Measurements from ENCODE around the gene SAMMSON. TPM values are rescaled to one million over a fixed set of nuclear protein-coding genes. Genes with fewer than 3 reads are reported as not detected.

SAMMSON gene
- total and polyA plus RNA-seq, 9 of the 15 experiments (the other 6 are each of a cell fraction or from before 2014, with no cell fraction given) = 0.65 to 4.4 (median 1.9) TPM

GRCh38 chr3:70067860-70068521, 68.5 kb downstream of the SAMMSON start (continued):
- TF ChIP-seq ZNF224 (CRISPR knock-in tag; IDR thresholded peaks at IDR 0.05) (no peak), CCNT2 (IDR thresholded peaks at IDR 0.05; ENCODE audit: borderline replicate concordance, extremely low read depth, insufficient read length, low read depth, low read length) (no peak), PRMT5 (CRISPR knock-in tag; IDR thresholded peaks at IDR 0.05) (no peak), ZNF655 (CRISPR knock-in tag; IDR thresholded peaks at IDR 0.05) (no peak), JUND (IDR thresholded peaks at IDR 0.05; ENCODE audit: borderline replicate concordance, low read depth, low read length) (peak; percentile 11; the same call in 1 of the 2 replicates), JUND (tag; IDR thresholded peaks at IDR 0.05; ENCODE audit: borderline replicate concordance, low read depth, low read length) (no peak), HMBOX1 (IDR thresholded peaks at IDR 0.05) (no peak), MEF2A (IDR thresholded peaks at IDR 0.05; ENCODE audit: control insufficient read depth, low read depth, low read length) (peak; percentile 55; the same call in 1 of the 2 replicates), ZNF282 (CRISPR knock-in tag; IDR thresholded peaks at IDR 0.05) (no peak), ZNF785 (CRISPR knock-in tag; IDR thresholded peaks at IDR 0.05) (no peak), GABPA (tag; conservative IDR thresholded peaks at IDR 0.05; ENCODE audit: low read depth) (no peak), ATF3 (IDR thresholded peaks at IDR 0.05) (peak; percentile 44; the same call in 1 of the 2 replicates), ATF3 (CRISPR knock-in tag; conservative IDR thresholded peaks at IDR 0.05) (no peak), ZNF239 (CRISPR knock-in tag; IDR thresholded peaks at IDR 0.05) (no peak), AFF1 (IDR thresholded peaks at IDR 0.05; ENCODE audit: low read depth in 1 of 2, partially characterized antibody in 2 of 2) (no peak), RFX7 (CRISPR knock-in tag; IDR thresholded peaks at IDR 0.05) (no peak), ZNF232 (CRISPR knock-in tag; IDR thresholded peaks at IDR 0.05) (no peak), KAT2B (IDR thresholded peaks at IDR 0.05; ENCODE audit: low read depth, low read length) (no peak), ZNF146 (CRISPR knock-in tag; IDR thresholded peaks at IDR 0.05; ENCODE audit: unreplicated experiment) (no peak), ZNF436 (CRISPR knock-in tag; IDR thresholded peaks at IDR 0.05) (no peak), TEAD4 (IDR thresholded peaks at IDR 0.05; ENCODE audit: low read length) (0 out of 2 replicates have a peak, but pooled peaks have one; percentile 16), TEAD4 (CRISPR knock-in tag; IDR thresholded peaks at IDR 0.05; ENCODE audit: borderline replicate concordance) (no peak)

Data from K562 (cell line).